GM21390 (cell line): ENCODE measurements around the gene ZC3H14.

ENCODE experiments used
- ATAC-seq: cut with Tn5 transposase; IDR thresholded peaks from one replicate; pipeline ENCODE4 v1.9.1; 2021; ENCODE audit not compliant: unreplicated experiment

ZC3H14 gene

DNA sequence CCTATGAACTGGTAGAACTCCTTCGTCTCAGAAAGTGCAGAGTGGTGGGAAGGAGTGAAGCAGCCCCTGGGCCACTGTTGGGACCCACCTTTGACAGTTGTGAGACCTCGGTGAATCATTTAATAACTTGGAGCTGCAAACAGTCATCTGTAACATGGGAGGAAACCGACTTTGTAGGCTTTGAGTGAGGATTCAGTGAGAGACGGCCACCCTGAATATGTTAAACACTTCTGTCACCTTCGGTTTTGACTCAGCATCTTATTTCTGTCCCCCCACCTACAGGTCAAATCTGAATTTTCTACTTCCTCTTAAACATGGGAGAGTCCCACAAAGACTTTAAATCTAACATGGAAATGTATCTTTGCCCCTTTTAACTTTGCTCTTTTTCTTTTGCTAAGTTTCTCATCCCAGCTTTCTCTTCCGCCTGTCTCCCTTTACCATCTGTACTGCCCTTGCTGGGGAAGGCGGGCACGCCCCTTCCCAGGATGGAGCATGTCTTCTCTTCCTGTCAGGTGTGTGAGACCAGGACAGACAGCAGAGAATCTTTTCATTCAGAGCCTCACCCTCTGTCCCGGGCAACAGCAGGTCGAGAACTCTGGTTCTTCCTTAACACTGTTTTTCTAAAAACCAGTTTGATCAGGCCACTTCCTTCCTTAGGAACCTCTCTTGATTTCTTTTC is 37.1 kb downstream of the ZC3H14 start:
- ATAC-seq = peak; percentile 92

DNA sequence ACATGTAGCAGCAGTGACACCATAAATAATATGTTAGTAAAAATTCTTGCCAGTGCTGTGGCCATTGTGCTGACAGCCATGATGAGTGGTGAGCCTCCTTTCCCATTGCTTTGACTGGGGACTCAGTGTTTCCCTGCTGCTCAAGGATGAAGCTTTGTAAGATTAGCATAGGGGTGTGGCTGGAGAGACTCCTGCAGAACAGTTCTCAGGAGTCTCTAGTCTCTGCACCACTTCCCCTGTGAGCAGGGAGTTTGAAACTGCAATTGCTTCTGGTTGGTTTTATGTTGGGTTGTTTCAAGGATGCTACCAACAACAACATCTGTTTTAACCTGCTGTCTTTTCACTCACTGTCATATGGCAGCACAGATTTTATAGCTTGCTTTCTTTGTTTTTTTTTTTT is 41.4 kb downstream of the ZC3H14 start:
- no peak for ATAC-seq

DNA sequence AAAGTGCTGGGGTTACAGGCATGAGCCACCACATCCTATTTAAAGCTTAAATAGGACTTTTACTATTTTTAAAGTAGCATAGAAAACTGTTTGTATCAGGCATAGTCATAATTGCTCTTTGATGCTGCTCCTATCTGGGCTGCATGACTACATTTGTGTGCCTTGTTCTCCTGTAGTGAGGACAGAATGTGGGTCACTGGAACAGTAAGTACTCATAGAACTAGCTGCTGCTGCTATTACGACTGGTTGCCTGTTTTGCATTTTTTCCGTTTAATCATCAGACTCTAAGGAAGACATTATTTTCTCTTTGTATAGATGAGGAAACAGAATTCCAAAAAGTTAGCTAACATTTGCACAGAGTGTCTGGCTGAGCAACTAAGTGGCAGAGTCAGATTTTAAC is 42.8 kb downstream of the ZC3H14 start:
- ATAC-seq = no peak

DNA sequence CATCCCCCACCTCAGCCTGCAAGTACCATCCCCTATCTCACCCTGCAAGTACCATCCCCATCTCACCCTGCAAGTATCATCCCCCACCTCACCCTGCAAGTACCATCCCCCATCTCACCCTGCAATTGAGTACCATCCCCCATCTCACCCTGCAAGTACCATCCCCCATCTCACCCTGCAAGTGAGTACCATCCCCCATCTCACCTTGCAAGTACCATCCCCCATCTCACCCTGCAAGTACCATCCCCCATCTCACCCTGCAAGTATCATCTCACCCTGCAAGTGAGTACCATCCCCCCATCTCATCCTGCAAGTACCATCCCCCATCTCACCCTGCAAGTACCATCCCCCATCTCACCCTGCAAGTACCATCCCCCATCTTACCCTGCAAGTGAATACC is 45.0 kb downstream of the ZC3H14 start:
- no peak for ATAC-seq

DNA sequence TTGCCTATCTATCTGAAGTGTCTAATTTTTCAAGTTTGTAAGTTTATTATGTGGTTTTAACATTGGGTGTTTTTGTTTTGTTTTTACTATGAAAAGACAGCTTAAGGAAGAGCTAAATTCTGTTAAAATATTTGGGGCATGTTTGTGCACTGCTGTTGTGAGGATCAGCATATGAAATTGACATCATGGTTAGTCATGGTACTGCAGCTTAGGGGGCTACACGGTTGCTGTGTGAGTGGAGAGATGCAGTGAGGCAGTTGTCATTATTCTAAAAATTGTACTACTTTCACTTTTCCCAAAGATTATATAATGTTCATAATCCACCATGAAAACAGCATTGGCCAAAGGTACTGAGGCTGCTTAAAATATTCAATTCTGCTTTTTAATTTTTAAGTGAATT is 49.0 kb downstream of the ZC3H14 start:
- ATAC-seq = no peak

DNA sequence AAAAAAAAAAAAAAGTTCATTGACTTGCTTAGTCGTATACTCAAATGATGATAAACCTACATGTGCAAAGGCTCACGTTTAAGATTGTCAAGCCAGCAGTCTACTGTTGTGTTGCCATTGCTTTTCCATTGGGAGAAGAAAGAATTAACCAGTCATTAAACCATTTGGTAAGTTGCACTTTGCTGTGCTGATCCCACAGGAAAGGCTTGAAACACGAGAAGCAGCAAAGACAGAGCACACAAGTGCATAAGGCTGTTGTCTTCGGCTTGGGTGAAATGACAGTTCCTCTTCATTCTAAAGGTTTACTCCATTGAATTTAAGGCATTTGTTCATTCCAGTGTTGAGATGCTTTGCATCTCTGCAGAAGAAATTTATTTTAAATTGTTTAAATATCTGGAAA is 50.1 kb downstream of the ZC3H14 start:
- no peak for ATAC-seq

DNA sequence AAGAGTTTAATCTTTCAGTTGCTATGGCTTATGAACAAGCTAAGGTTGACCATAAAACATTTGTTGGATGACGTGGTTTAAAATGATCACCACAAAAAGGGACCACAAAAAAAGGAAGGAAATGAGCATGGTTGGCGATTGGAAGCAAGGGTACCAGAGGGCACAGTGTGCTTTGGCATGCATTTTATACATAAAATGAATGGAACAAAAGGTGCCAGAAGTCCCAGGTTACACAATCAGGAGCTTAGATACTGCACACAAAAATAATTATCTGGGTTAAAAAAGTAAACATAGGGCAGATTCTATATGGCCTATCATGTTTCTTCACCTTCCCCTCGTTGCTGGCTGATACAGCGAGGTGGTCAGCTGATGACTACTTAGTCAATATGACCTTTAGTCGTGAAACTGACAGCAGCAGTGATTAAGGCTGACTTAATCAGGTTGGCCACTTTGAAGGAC is 50.7 kb downstream of the ZC3H14 start:
- no peak for ATAC-seq

DNA sequence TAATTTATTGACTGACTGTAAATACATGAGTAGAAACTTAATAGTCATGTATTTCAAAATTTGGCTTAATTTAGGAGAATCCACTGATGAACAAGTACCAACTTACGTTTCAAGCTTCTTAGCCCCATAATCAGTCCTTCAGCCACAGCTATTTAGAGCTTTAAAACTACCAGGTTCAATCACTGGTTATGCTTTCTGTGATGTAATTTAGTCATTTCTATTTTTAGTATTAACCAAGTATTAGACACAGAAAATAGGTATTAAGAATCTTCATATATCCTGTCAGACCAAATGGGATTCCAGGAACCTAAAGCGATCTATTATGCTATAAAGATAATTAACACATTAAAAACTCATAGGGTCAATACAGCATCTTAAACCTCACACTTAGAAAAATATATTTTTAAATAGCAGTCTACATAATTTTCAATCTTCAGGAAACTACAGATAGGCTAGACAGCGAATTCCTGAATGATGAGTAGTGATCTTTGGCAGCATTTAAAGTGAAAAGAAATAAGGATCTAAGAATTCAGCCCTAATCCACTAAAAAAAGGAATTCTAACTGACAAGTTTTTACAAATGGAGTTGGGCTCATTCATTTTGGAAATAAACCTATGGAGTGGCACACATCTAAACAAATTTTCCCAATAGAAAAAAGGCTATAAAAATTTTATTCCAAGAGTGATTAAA is 51.5 kb downstream of the ZC3H14 start:
- ATAC-seq = no peak

DNA sequence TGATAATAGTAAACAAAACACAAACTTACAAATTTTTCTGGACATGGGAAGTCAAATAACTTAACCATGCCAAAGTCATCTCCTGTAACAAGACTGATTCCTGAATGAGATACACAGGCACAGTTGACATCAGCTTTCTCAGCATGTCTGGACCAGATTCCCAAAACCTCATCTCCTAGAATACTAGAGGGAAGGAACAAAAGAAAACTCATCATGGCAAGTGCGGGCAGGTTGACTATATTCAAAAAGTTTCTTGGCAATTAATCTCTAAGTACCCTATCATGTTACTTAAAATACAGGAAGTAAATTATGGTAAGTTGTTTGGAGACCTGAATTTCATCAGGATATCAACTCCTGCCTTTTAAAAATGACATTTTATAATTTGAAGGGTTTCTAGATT is 53.9 kb downstream of the ZC3H14 start:
- ATAC-seq = no peak

DNA sequence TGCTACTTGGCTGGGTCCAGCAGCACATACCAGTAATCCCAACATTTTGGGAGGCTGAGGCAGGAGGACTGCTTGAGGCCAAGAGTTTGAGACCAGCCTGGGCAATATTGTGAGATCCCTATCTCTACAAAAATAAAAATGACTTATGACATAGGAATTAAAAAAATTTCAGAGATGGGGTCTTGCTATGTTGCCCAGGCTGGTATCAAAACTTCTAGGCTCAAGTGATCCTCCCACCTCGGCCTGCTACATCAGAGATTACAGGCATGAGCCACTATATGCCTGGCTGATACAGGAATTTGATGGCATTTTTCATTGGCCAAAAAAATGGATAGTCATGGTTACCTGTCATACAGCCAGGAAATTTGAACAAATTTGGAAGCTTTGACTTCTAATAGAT is 54.6 kb downstream of the ZC3H14 start:
- no peak for ATAC-seq

DNA sequence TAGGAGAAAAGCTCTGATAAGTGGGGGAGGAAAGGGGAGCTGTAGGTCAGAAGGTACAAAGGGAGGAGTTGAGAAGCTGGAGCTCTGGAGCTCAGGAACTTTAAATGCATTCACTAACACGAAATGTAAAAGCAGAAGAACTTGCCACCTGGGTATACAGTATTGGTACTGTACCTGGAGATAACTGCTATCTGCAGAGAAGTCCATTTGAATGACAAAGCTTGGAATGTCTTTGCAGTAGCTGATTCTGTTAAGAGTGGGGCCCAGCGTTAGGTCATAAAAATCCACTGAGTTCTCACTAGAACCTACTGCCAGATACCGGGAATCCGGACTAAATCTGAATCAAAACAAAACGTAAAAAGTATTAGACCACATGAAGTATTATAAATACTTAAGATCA is 55.6 kb downstream of the ZC3H14 start:
- ATAC-seq = no peak

DNA sequence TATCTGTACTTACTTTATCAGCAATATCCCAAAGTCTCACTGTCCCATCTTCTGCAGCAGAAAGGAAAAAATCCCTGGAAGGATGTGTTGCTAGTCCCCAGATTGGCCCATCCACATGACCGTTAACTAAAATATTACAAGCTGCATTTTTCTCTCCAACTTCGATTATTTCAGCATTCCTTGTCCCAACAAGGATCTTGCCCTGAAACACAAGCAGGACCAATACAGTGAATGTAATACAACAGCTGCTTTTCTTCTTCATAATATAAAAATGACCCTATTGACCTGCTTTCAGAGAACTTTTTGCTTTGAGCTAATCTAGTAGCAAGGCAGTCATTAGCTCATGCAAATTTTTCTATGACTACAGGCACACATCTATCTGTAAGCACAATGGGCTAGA is 58.3 kb downstream of the ZC3H14 start:
- no peak for ATAC-seq

DNA sequence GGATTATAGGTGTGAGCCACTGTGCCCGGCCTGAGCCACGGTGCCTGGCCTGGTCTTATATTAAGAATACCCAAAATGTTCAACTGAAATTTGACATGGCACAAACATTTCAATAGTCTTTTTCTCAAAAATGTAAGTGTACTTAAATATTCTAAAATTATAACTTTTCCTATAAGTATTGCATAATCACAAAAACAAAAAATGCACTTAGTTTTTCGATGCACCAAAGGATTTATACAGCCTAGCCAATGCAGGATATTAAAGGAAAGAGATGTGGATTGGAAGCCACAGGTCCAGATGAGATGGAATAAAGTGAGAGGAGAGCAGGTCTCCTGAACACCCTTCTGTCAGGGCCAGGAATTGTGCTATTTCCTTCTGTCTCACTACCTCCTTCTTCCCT is 62.8 kb downstream of the ZC3H14 start:
- ATAC-seq = no peak

DNA sequence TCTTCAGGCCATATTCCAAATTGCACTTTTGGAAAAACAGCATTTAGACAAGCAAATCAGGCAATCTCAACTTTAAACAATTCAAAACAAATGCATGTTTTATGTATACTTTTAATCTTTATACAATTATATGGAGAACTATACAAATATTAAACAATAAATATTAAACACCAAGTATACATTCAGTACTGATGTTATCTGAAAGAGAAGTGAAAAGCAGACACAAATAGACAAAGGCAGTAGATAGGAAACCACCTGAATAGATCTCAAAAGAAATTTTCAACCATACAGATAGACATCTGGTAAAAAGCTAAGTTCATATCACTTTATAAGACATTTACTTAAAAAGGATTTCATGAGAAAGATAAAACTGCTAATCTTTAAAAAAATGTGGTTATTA is 65.2 kb downstream of the ZC3H14 start:
- no peak for ATAC-seq

DNA sequence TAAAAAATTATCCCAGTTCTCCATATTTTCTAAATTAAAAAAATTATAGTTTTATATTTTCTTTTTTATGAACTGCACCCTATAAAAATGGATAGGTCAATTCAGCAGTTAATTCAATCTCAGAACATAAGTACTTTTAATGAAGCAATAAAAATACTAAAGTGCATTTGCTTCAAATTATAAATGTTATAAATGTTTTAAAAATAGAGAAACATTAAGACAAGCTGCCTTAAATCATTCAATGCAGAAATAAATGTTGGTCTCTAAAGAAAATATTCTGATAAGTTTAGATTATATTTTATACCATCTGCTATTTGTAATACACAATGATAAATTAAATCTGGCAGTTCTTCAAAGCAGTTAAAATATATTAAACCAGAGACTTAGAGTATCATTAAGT is 65.6 kb downstream of the ZC3H14 start:
- ATAC-seq = no peak

DNA sequence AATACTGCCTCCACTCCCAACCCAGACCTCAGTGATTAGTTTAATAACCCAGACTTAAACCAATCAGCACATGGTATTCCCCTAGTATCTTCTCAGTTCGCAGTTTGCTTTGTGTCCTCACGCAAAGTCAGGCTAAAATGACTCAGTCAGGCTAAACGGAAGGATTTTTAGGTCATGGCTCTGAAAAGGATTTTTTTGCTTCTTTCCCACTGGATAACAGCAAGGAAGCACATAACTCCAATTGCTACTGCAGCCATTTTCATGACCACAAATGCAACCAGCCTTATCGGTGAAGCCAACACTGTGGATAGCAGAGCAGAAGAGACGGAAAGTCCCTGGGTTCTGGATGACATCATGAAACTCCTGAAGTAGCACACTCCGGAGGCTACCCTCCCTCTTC is 67.7 kb downstream of the ZC3H14 start:
- ATAC-seq = no peak

DNA sequence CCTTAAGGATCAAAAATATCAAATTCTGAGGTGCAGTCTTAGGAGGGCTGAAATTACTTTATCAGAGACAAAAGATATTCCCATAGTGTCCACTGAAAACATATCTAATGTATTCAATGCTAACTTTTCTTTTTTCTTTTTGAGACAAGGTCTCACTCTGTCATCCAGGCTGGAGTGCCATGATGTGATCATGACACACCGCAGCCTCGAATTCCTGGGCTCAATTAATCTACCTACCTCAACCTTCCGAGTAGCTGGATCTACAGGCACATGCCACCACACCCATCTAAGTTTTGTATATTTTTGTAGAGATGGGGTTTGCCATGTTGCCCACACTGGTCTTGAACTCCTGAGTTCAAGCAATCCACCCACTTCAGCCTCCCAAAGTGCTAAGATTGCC is 68.3 kb downstream of the ZC3H14 start:
- no peak for ATAC-seq

DNA sequence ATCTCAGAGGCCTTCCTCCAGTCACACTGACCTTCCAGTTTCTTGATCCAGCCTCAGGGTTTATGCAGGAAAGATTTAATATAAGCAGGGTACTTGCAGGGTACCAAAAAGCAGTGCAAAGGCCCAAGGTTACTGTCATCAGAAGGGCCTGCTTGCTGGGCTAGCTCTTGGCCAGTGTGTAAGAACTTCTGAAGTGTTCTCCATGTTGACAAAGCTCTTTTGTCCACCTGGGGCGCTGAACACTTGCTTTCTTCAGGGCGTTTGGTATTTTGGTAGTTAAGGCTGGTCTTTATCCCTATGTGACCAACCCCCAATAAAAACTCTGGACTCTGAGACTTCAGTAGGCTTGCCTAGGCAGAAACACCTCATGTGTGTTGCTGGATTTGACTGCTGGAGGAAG is 69.7 kb downstream of the ZC3H14 start:
- ATAC-seq = no peak

DNA sequence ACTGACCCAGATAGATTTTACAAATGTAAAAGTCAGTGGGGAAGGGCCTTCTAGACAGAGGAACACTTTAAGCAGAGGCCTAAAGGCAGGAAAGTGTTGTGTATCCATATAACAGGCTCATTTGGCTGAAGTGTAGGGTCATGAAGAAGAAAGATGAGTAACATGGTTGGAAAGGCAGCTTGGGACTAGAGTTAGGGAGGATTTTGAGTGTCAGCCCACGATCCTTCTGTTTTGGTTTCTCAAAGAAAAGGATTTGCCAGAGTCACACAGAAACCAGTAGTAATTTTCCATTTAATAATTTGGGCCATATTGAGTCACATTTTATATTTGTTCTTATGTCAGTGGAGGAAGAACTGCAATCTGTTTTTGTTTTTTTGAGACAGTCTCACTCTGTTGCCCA is 76.4 kb downstream of the ZC3H14 start:
- ATAC-seq = no peak

DNA sequence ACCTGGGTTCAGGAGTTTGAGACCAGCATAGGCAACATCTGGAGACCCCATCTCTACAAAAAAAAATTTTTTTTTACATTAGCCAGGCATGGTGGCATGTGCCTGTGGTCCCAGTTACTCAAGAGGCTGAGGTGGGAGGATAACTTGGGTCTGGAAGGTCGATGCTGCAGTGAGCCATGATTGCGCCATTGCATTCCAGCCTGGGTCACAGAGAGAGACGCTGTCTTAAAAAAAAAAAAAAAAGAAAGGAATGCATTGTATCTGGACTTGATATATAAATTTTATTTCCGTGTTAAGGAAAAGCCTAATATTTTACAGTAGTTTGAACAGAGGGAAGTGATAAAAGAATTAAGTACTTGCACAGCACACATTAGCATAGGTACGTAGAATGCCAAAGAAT is 97.2 kb downstream of the ZC3H14 start:
- no peak for ATAC-seq

DNA sequence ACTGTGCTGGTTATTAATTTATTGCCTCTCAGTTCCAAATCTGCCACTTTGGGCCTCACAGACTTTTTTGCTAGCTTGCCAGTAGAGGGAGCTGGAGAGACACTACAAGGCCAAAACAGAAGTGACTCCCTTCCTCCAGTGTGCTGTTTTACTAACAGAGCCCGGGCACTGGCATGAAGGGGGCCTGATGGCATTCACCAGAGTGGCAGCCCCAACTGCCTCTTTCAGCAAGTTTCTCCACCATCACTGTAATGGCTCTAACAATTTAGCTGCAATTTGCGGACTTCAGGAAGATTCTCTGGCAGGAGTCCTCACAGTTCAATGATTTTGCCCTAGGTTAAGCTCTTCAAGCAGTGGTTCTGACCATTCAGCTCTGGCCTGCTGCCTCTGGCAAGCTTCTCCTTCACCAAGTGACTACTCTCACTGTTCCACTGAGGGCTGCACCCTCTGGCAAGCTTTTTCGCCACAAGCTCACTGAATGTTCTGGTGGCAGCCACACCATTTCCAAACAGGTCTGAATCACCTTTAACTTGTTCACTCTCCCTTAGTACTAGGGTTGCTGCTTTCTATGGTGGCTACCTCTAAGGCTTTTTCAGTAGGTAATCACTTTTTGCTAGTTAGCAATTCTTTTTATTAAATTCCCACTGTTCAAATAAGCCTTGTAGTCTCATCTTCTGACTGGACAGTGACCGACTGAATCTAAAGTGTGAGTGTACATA is 104.9 kb downstream of the ZC3H14 start:
- peak; percentile 64 for ATAC-seq

DNA sequence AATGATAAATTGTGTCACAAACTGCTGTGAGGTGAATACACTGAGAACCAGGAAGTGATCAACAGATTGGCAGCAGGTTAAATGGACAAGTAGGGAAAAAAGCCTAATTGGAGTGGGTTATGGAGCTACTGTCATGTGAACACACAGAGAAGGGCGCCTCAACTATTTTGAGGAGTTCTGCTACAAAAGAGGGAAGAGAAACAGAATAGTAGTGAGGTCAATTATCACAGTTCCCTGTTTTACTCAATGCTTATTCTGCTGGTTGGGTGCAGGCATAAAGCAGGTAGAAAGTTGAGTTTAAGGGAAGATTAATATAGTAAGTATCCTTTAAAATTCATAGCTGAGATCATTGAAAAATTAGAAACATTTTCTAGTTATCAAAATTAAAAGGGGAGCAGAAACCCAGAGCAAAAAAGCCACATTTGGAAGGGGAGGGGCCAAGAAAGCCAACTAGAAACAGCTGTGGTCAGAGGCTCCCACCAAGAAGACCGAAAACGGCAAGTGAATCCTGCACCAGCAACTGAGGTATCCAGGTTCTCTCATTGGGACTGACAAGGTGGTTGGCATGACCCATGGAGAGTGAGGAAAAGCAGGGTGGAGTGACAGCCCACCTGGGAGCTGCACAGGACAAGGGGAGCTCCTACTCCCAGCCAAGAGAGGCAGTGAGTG is 105.7 kb downstream of the ZC3H14 start:
- ATAC-seq = peak; percentile 68
